WTC11 (cell line): ENCODE results near the gene BICD2. TPM values are rescaled to one million over a fixed set of nuclear protein-coding genes. Genes with fewer than 3 reads are reported as not detected.
A peak's percentile ranks its signal among the peaks of the same experiment; 100 is the strongest.

ENCODE experiments used
- ATAC-seq: fragments of 200-7000 bp; cut with Tn5 transposase; 2 replicates; pipeline ENCODE4 v1.10.0; 2021; ENCODE audit warnings: mild to moderate bottlenecking, moderate library complexity
- CTCF ChIA-PET: fragments of 300-600 bp; sonication (Branson Sonifier 250); formaldehyde crosslinking; loops from one replicate; lab custom pipeline; 2021; ENCODE audit warnings: antibody characterized with exemption; lab: Charles Lee
- POLR2A ChIA-PET: fragments of 350-600 bp; sonication (Branson Sonifier 250); formaldehyde crosslinking; loops from one replicate; lab custom pipeline; 2021; ENCODE audit warnings: antibody characterized with exemption; lab: Charles Lee
- DNase-seq: peaks from one replicate; pipeline ENCODE4 v3.0.0; 2021; ENCODE audit warnings: low spot score
- H3K27ac Mint-ChIP-seq: 2 replicates; pipeline ENCODE4 v1.8.0; 2021; ENCODE audit warnings: mixed read lengths
- H3K27me3 Mint-ChIP-seq: 2 replicates; pipeline ENCODE4 v1.8.0; 2021; ENCODE audit warnings: low read depth, mild to moderate bottlenecking, moderate library complexity, mixed read lengths
- H3K36me3 Mint-ChIP-seq: 2 replicates; pipeline ENCODE4 v1.8.0; 2021; ENCODE audit warnings: mixed read lengths
- H3K4me1 Mint-ChIP-seq: 2 replicates; pipeline ENCODE4 v1.8.0; 2022; ENCODE audit warnings: mixed read lengths
- H3K4me3 Mint-ChIP-seq: 2 replicates; pipeline ENCODE4 v1.8.0; 2021; ENCODE audit warnings: mild to moderate bottlenecking, moderate library complexity, mixed read lengths
- H3K9me3 Mint-ChIP-seq: 2 replicates; pipeline ENCODE4 v1.8.0; 2021; ENCODE audit warnings: mixed read lengths
- CREM ChIP-seq: sonication (generic); formaldehyde crosslinking; IDR thresholded peaks from 2 replicates; pipeline ENCODE4 v1.8.1; 2022; ENCODE audit warnings: mild to moderate bottlenecking, missing genetic modification reagents, moderate library complexity
- ELF4 ChIP-seq: sonication (generic); formaldehyde crosslinking; IDR thresholded peaks from 2 replicates; pipeline ENCODE4 v1.8.1; 2022; ENCODE audit warnings: low read depth, mild to moderate bottlenecking, moderate library complexity, missing genetic modification reagents
- ESRRA ChIP-seq: sonication (generic); formaldehyde crosslinking; IDR thresholded peaks from 2 replicates; pipeline ENCODE4 v1.8.1; 2022; ENCODE audit warnings: mild to moderate bottlenecking, missing genetic modification reagents, borderline replicate concordance
- FOXK1 ChIP-seq: sonication (generic); formaldehyde crosslinking; IDR thresholded peaks from 2 replicates; pipeline ENCODE4 v1.8.0; 2022; ENCODE audit warnings: mild to moderate bottlenecking, moderate library complexity, missing genetic modification reagents
- GTF2I ChIP-seq: fragments of 250-450 bp; sonication (Bioruptor Pico); conservative IDR thresholded peaks from 2 replicates; pipeline ENCODE4 v1.4.0; 2021; ENCODE audit warnings: mild to moderate bottlenecking
- HMGA2 ChIP-seq: fragments of 250-450 bp; sonication (Bioruptor Pico); IDR thresholded peaks from 2 replicates; pipeline ENCODE4 v1.4.0; 2021; ENCODE audit warnings: mild to moderate bottlenecking, moderate library complexity
- JAZF1 ChIP-seq: fragments of 250-450 bp; sonication (Bioruptor Pico); IDR thresholded peaks from 2 replicates; pipeline ENCODE4 v1.9.0; 2021; ENCODE audit warnings: moderate library complexity, mild to moderate bottlenecking, inconsistent platforms
- KAT7 ChIP-seq: sonication (generic); formaldehyde crosslinking; IDR thresholded peaks from 2 replicates; pipeline ENCODE4 v1.8.1; 2023; ENCODE audit warnings: missing genetic modification reagents, mild to moderate bottlenecking, borderline replicate concordance
- MYBL2 ChIP-seq: sonication (generic); formaldehyde crosslinking; IDR thresholded peaks from 2 replicates; pipeline ENCODE4 v1.8.1; 2023; ENCODE audit warnings: mild to moderate bottlenecking, moderate library complexity, missing genetic modification reagents
- NFE2L1 ChIP-seq: sonication (generic); formaldehyde crosslinking; IDR thresholded peaks from 2 replicates; pipeline ENCODE4 v1.8.1; 2023; ENCODE audit warnings: missing genetic modification reagents
- NFYB ChIP-seq: sonication (generic); formaldehyde crosslinking; conservative IDR thresholded peaks from 2 replicates; pipeline ENCODE4 v1.8.0; 2022; ENCODE audit warnings: low read depth, missing genetic modification reagents
- SP1 ChIP-seq: sonication (generic); formaldehyde crosslinking; conservative IDR thresholded peaks from 2 replicates; pipeline ENCODE4 v1.8.1; 2022; ENCODE audit warnings: missing genetic modification reagents
- TEAD1 ChIP-seq: sonication (generic); formaldehyde crosslinking; IDR thresholded peaks from 2 replicates; pipeline ENCODE4 v1.8.0; 2022; ENCODE audit warnings: mild to moderate bottlenecking, missing genetic modification reagents
- TEAD4 ChIP-seq: sonication (generic); formaldehyde crosslinking; IDR thresholded peaks from 2 replicates; pipeline ENCODE4 v1.8.0; 2022; ENCODE audit warnings: mild to moderate bottlenecking, missing genetic modification reagents
- ZBTB21 ChIP-seq: sonication (generic); formaldehyde crosslinking; IDR thresholded peaks from 2 replicates; pipeline ENCODE4 v1.8.1; 2023; ENCODE audit warnings: mild to moderate bottlenecking, missing genetic modification reagents, borderline replicate concordance
- ZNF138 ChIP-seq: sonication (generic); formaldehyde crosslinking; conservative IDR thresholded peaks from 2 replicates; pipeline ENCODE4 v1.8.1; 2022; ENCODE audit warnings: mild to moderate bottlenecking, moderate library complexity, missing genetic modification reagents
- ZNF423 ChIP-seq: fragments of 250-450 bp; sonication (Bioruptor Pico); IDR thresholded peaks from 2 replicates; pipeline ENCODE4 v2.1.2; 2022; ENCODE audit warnings: mild to moderate bottlenecking, moderate library complexity
- total RNA-seq: library from RNA; stranded (reverse); gene quantifications from 3 replicates; pipeline ENCODE4 v1.2.3, GENCODE V29; 2021
- TF ChIP-seq, protein P1 (sequence below): fragments of 200-600 bp; IDR thresholded peaks from 2 replicates; pipeline ENCODE4 v1.8.0; 2022; ENCODE audit warnings: antibody characterized with exemption
- TF ChIP-seq, protein P2 (sequence below): fragments of 250-450 bp; sonication (Bioruptor Pico); IDR thresholded peaks from 2 replicates; pipeline ENCODE4 v1.9.0; 2021; ENCODE audit warnings: mild to moderate bottlenecking
- TF ChIP-seq, protein P3 (sequence below): sonication (generic); formaldehyde crosslinking; IDR thresholded peaks from 2 replicates; pipeline ENCODE4 v1.8.1; 2023; ENCODE audit warnings: mild to moderate bottlenecking, missing genetic modification reagents, moderate library complexity
- TF ChIP-seq, protein P4 (sequence below): fragments of 250-450 bp; sonication (Bioruptor Pico); IDR thresholded peaks from 2 replicates; pipeline ENCODE4 v2.1.2; 2022; ENCODE audit warnings: mild to moderate bottlenecking, moderate library complexity
- TF ChIP-seq, protein P5 (sequence below): sonication (generic); formaldehyde crosslinking; IDR thresholded peaks from 2 replicates; pipeline ENCODE4 v1.8.0; 2022; ENCODE audit warnings: missing genetic modification reagents

The BICD2 gene
- total RNA-seq, 1 experiment from 2014 or later, result 38.7 TPM

DNA sequence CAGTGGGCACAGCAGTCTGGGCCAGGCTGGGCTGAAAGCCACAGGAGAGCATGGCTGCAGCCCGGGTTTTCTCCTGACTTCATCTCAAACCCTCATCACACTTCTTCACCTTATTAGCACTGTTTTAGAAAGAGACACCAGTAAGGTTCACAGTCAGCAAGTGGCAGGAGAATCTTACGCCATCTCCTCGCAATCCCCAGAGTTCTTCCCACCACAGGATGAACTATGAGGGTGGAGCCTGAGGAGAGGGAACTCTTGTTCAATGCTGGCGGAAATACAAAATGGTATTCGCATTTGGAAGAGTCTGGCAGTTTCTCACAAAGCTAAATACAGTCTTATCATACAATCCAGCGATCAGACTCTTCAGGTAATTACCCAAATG, 14.7 kb downstream of the BICD2 start:
- no peak overlapping the region for H3K4me3 Mint-ChIP-seq
- H3K9me3 Mint-ChIP-seq, result peaks cover 5% of the 10 kb centered on the region
- H3K27ac Mint-ChIP-seq, result peak overlapping the region; percentile 82
- peaks cover 15% of the 10 kb centered on the region for H3K36me3 Mint-ChIP-seq
- TF ChIP-seq, protein P1, sequence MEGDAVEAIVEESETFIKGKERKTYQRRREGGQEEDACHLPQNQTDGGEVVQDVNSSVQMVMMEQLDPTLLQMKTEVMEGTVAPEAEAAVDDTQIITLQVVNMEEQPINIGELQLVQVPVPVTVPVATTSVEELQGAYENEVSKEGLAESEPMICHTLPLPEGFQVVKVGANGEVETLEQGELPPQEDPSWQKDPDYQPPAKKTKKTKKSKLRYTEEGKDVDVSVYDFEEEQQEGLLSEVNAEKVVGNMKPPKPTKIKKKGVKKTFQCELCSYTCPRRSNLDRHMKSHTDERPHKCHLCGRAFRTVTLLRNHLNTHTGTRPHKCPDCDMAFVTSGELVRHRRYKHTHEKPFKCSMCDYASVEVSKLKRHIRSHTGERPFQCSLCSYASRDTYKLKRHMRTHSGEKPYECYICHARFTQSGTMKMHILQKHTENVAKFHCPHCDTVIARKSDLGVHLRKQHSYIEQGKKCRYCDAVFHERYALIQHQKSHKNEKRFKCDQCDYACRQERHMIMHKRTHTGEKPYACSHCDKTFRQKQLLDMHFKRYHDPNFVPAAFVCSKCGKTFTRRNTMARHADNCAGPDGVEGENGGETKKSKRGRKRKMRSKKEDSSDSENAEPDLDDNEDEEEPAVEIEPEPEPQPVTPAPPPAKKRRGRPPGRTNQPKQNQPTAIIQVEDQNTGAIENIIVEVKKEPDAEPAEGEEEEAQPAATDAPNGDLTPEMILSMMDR, result no peak
- TF ChIP-seq NFE2L1 (CRISPR knock-in tag) (no peak), JAZF1 (CRISPR knock-in tag) (no peak), ZNF423 (CRISPR knock-in tag) (no peak), SP1 (CRISPR knock-in tag) (no peak), CREM (CRISPR knock-in tag) (no peak)
- TF ChIP-seq, protein P2, sequence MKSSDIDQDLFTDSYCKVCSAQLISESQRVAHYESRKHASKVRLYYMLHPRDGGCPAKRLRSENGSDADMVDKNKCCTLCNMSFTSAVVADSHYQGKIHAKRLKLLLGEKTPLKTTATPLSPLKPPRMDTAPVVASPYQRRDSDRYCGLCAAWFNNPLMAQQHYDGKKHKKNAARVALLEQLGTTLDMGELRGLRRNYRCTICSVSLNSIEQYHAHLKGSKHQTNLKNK (CRISPR knock-in tag), result no peak
- peaks cover 87% of the 10 kb centered on the region for H3K4me1 Mint-ChIP-seq
- no peaks in the 10 kb centered on the region for H3K27me3 Mint-ChIP-seq
- ChIA-PET POLR2A (no interaction called here), CTCF (no interaction called here)
- no peak for DNase-seq
- no peak for ATAC-seq

DNA sequence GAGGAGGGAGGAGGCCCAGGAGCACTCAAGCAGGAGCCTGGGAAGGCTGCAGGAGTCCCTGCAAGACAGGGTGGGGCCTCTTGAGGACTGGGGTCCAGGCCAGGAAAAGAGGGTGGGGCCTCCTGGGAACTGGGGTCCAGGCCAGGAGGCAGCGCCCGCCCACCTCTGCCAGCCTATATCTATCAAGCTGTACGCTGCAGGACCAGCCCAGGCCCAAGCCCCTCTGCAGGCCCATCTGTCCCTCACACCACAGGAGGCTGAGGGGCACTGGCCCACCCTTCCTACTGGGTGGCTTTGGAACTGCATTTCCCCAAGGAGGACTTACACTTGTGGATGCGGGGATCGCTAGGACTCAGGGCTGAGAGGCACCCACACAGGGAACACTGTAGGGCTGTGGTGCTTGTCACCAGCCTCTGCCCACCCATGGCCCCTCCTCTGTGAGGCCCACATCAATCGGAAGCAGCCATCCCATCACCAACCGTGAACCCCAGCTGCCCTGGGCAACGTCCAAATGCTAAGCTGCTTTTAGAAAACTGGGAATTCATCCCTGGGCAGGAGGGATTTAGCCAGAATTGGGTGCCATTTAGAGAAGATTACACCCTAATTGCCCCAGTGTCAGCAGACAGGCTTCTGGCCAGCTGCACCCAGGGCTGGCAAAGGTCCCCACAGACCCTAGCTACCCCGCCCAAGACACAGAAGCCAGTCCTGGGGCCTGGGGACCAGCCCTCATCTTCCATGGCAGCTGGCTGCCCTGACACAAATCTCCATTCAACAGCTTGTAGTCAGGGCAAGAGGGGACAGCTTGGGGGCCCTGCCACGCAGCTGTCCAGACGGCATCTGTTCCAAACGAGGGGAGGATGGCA, 15.3 kb downstream of the BICD2 start:
- Mint-ChIP-seq H3K9me3 (peaks cover 5% of the 10 kb centered on the region), H3K27ac (peak overlapping the region; percentile 82; the same call in 1 of the 2 replicates), H3K36me3 (peaks cover 15% of the 10 kb centered on the region), H3K4me3 (no peak overlapping the region), H3K27me3 (no peaks in the 10 kb centered on the region), H3K4me1 (peaks cover 83% of the 10 kb centered on the region)
- POLR2A ChIA-PET, result no interaction called here
- ATAC-seq, result no peak; the same call in 1 of the 2 replicates
- TF ChIP-seq GTF2I, result no peak
- TF ChIP-seq ESRRA (CRISPR knock-in tag), result no peak
- no peak for TF ChIP-seq ZNF138 (CRISPR knock-in tag)
- TF ChIP-seq, protein P3, sequence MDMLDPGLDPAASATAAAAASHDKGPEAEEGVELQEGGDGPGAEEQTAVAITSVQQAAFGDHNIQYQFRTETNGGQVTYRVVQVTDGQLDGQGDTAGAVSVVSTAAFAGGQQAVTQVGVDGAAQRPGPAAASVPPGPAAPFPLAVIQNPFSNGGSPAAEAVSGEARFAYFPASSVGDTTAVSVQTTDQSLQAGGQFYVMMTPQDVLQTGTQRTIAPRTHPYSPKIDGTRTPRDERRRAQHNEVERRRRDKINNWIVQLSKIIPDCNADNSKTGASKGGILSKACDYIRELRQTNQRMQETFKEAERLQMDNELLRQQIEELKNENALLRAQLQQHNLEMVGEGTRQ (CRISPR knock-in tag), result no peak
- TF ChIP-seq SP1 (CRISPR knock-in tag), result no peak
- no peak for TF ChIP-seq NFYB
- no peak for TF ChIP-seq ELF4 (CRISPR knock-in tag)
- TF ChIP-seq FOXK1 (CRISPR knock-in tag), result no peak
- TF ChIP-seq TEAD1 (CRISPR knock-in tag), result no peak
- no peak for TF ChIP-seq TEAD4 (CRISPR knock-in tag)
- TF ChIP-seq, protein P4, sequence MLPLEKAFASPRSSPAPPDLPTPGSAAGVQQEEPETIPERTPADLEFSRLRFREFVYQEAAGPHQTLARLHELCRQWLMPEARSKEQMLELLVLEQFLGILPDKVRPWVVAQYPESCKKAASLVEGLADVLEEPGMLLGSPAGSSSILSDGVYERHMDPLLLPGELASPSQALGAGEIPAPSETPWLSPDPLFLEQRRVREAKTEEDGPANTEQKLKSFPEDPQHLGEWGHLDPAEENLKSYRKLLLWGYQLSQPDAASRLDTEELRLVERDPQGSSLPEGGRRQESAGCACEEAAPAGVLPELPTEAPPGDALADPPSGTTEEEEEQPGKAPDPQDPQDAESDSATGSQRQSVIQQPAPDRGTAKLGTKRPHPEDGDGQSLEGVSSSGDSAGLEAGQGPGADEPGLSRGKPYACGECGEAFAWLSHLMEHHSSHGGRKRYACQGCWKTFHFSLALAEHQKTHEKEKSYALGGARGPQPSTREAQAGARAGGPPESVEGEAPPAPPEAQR, result no peak
- no peak for TF ChIP-seq ZNF423 (CRISPR knock-in tag)
- no peak for DNase-seq
- CTCF ChIA-PET, result no interaction called here

DNA sequence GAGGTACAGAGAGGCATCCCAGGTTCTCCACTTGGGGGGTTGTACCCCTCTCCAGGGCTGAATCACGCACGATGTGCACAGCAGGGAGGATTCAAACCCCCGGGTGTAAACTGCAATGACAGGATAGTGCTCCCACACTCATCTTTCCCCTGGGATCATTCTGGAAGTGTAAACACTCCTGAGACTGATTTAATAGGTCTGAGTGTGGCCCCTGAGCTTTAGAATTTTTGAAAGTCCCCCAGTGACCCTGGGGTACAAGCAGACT, 16.5 kb downstream of the BICD2 start:
- H3K36me3 Mint-ChIP-seq, result peaks cover 15% of the 10 kb centered on the region
- H3K9me3 Mint-ChIP-seq, result peaks cover 5% of the 10 kb centered on the region
- DNase-seq (no peak), ATAC-seq (no peak)
- peak overlapping the region; percentile 93; the same call in 1 of the 2 replicates for H3K27ac Mint-ChIP-seq
- CTCF ChIA-PET, result interaction anchor here (0.6 kb wide), 1 partner anchor 382 kb away, joined by 4 read pairs; no protein-coding TSS in a partner anchor
- POLR2A ChIA-PET, result no interaction called here
- no peak for TF ChIP-seq MYBL2 (CRISPR knock-in tag)
- TF ChIP-seq, protein P5, sequence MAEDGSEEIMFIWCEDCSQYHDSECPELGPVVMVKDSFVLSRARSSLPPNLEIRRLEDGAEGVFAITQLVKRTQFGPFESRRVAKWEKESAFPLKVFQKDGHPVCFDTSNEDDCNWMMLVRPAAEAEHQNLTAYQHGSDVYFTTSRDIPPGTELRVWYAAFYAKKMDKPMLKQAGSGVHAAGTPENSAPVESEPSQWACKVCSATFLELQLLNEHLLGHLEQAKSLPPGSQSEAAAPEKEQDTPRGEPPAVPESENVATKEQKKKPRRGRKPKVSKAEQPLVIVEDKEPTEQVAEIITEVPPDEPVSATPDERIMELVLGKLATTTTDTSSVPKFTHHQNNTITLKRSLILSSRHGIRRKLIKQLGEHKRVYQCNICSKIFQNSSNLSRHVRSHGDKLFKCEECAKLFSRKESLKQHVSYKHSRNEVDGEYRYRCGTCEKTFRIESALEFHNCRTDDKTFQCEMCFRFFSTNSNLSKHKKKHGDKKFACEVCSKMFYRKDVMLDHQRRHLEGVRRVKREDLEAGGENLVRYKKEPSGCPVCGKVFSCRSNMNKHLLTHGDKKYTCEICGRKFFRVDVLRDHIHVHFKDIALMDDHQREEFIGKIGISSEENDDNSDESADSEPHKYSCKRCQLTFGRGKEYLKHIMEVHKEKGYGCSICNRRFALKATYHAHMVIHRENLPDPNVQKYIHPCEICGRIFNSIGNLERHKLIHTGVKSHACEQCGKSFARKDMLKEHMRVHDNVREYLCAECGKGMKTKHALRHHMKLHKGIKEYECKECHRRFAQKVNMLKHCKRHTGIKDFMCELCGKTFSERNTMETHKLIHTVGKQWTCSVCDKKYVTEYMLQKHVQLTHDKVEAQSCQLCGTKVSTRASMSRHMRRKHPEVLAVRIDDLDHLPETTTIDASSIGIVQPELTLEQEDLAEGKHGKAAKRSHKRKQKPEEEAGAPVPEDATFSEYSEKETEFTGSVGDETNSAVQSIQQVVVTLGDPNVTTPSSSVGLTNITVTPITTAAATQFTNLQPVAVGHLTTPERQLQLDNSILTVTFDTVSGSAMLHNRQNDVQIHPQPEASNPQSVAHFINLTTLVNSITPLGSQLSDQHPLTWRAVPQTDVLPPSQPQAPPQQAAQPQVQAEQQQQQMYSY (CRISPR knock-in tag), result no peak
- TF ChIP-seq ZBTB21 (CRISPR knock-in tag), result no peak
- no peak for TF ChIP-seq HMGA2 (CRISPR knock-in tag)
- TF ChIP-seq, protein P2 (CRISPR knock-in tag), result no peak
- TF ChIP-seq KAT7 (CRISPR knock-in tag), result no peak
- TF ChIP-seq ZNF423 (CRISPR knock-in tag), result no peak
- H3K4me1 Mint-ChIP-seq, result peaks cover 76% of the 10 kb centered on the region
- no peak overlapping the region for H3K4me3 Mint-ChIP-seq
- no peaks in the 10 kb centered on the region for H3K27me3 Mint-ChIP-seq
